Loucy (cell line): Measurements from ENCODE around the gene PPP1R15A.
"Not testable (repeated sequence)": the region's sequence is repeated elsewhere in the genome, so short reads cannot be mapped to it uniquely, and the experiment has no call there.

Experiments
- H2AFZ ChIP-seq: fragments of 200-600 bp; sonication (generic); 2 replicates; pipeline ENCODE4 v1.6.0; 2016; ENCODE audit warnings: antibody characterized with exemption, mild to moderate bottlenecking, low read length, moderate library complexity
- H3F3A ChIP-seq: fragments of 200-600 bp; 2 replicates; pipeline ENCODE4 v1.6.0; 2016; ENCODE audit warnings: antibody characterized with exemption, low read depth, mild to moderate bottlenecking
- H3K27me3 ChIP-seq: fragments of 200-600 bp; sonication (generic); 2 replicates; pipeline ENCODE4 v1.6.1; 2014; ENCODE audit warnings: low read length, mild to moderate bottlenecking; ENCODE audit not compliant: insufficient read depth, poor library complexity, severe bottlenecking
- H3K36me3 ChIP-seq: fragments of 200-600 bp; sonication (generic); 2 replicates; pipeline ENCODE4 v1.6.1; 2016; ENCODE audit warnings: low read length; ENCODE audit not compliant: insufficient read depth
- H3K4me1 ChIP-seq: fragments of 200-600 bp; sonication (generic); 2 replicates; pipeline ENCODE4 v1.5.1; 2014; ENCODE audit warnings: low read length, mild to moderate bottlenecking; ENCODE audit not compliant: insufficient read depth, poor library complexity, severe bottlenecking
- H3K4me2 ChIP-seq: fragments of 200-600 bp; sonication (generic); 2 replicates; pipeline ENCODE4 v1.6.0; 2014; ENCODE audit warnings: antibody characterized with exemption, low read length, low read depth, mild to moderate bottlenecking; ENCODE audit not compliant: poor library complexity, severe bottlenecking
- H3K4me3 ChIP-seq: fragments of 200-600 bp; sonication (generic); 2 replicates; pipeline ENCODE4 v1.5.1; 2014; ENCODE audit warnings: low read length, mild to moderate bottlenecking, mixed read lengths; ENCODE audit not compliant: poor library complexity, severe bottlenecking
- H3K79me2 ChIP-seq: fragments of 200-600 bp; sonication (generic); 2 replicates; pipeline ENCODE4 v1.6.1; 2014; ENCODE audit warnings: low read length; ENCODE audit not compliant: insufficient read depth
- H3K9ac ChIP-seq: fragments of 200-600 bp; sonication (generic); 2 replicates; pipeline ENCODE4 v1.6.0; 2014; ENCODE audit warnings: mild to moderate bottlenecking, low read depth, low read length, moderate library complexity; ENCODE audit not compliant: poor library complexity, severe bottlenecking
- H3K9me2 ChIP-seq: fragments of 200-600 bp; sonication (generic); replicated peaks from 2 replicates; pipeline ENCODE4 v1.6.1; 2016; ENCODE audit warnings: low read depth, low read length, mixed read lengths
- H3K9me3 ChIP-seq: fragments of 200-600 bp; sonication (generic); 2 replicates; pipeline ENCODE4 v1.6.1; 2014; ENCODE audit warnings: mild to moderate bottlenecking, antibody characterized with exemption, low read length, low read depth; ENCODE audit not compliant: insufficient read depth
- H4K20me1 ChIP-seq: fragments of 200-600 bp; sonication (generic); 2 replicates; pipeline ENCODE4 v1.6.0; 2014; ENCODE audit warnings: antibody characterized with exemption, low read length, mild to moderate bottlenecking; ENCODE audit not compliant: insufficient read depth, poor library complexity, severe bottlenecking
- EZH2phosphoT487 ChIP-seq: fragments of 200-600 bp; IDR thresholded peaks from 2 replicates; pipeline ENCODE4 v1.6.1; 2018; ENCODE audit warnings: antibody characterized with exemption, mild to moderate bottlenecking, moderate library complexity, borderline replicate concordance
- TF ChIP-seq, protein P1 (sequence below): fragments of 200-600 bp; sonication (generic); conservative IDR thresholded peaks from 2 replicates; pipeline ENCODE4 v1.5.1; 2014; ENCODE audit warnings: mild to moderate bottlenecking, antibody characterized with exemption, low read length

Gene PPP1R15A

GRCh38 chr19:48897181-48897580, 25.0 kb downstream of the PPP1R15A start:
- no peak overlapping the region for H2AFZ ChIP-seq
- peaks cover 7% of the 10 kb centered on the region for H4K20me1 ChIP-seq
- H3K4me2 ChIP-seq = no peak overlapping the region
- peaks cover 16% of the 10 kb centered on the region; the same call in 1 of the 2 replicates for H3K79me2 ChIP-seq
- no peaks in the 10 kb centered on the region for H3K27me3 ChIP-seq
- no peak overlapping the region for H3K9ac ChIP-seq
- H3K4me1 ChIP-seq = peaks cover 10% of the 10 kb centered on the region
- no peaks in the 10 kb centered on the region for H3F3A ChIP-seq
- no peak overlapping the region for H3K4me3 ChIP-seq
- TF ChIP-seq, protein P1, sequence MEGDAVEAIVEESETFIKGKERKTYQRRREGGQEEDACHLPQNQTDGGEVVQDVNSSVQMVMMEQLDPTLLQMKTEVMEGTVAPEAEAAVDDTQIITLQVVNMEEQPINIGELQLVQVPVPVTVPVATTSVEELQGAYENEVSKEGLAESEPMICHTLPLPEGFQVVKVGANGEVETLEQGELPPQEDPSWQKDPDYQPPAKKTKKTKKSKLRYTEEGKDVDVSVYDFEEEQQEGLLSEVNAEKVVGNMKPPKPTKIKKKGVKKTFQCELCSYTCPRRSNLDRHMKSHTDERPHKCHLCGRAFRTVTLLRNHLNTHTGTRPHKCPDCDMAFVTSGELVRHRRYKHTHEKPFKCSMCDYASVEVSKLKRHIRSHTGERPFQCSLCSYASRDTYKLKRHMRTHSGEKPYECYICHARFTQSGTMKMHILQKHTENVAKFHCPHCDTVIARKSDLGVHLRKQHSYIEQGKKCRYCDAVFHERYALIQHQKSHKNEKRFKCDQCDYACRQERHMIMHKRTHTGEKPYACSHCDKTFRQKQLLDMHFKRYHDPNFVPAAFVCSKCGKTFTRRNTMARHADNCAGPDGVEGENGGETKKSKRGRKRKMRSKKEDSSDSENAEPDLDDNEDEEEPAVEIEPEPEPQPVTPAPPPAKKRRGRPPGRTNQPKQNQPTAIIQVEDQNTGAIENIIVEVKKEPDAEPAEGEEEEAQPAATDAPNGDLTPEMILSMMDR = no peak
- TF ChIP-seq EZH2phosphoT487 = no peak
- H3K9me2 ChIP-seq = no peaks in the 10 kb centered on the region
- H3K36me3 ChIP-seq = no peaks in the 10 kb centered on the region
- H3K9me3 ChIP-seq = no peaks in the 10 kb centered on the region

DNA sequence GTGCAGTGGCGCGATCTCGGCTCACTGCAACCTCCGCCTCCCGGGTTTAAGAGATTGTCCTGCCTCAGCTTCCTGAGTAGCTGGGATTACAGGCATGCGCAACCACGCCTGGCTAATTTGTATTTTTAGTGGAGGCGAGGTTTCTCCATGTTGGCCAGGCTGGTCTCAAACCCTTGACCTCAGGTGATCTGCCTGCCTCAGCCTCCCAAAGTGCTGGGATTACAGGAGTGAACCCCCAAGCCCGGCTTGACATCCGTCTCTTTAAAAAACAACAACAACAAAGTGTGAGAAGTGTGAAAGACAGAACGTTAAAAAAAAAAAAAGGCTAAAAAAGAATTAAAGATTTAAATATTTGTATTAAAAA, 27.1 kb downstream of the PPP1R15A start:
- not testable (repeated sequence) for H3K9me2 ChIP-seq, H3F3A ChIP-seq, H2AFZ ChIP-seq, H3K27me3 ChIP-seq, H4K20me1 ChIP-seq, H3K9me3 ChIP-seq, H3K36me3 ChIP-seq
- H3K79me2 ChIP-seq = peaks cover 16% of the 10 kb centered on the region; the same call in 1 of the 2 replicates
- peak overlapping the region; percentile 90 for H3K4me3 ChIP-seq
- peak overlapping the region; percentile 90 for H3K9ac ChIP-seq
- peak overlapping the region; percentile 94 for H3K4me2 ChIP-seq
- peaks cover 14% of the 10 kb centered on the region for H3K4me1 ChIP-seq

DNA sequence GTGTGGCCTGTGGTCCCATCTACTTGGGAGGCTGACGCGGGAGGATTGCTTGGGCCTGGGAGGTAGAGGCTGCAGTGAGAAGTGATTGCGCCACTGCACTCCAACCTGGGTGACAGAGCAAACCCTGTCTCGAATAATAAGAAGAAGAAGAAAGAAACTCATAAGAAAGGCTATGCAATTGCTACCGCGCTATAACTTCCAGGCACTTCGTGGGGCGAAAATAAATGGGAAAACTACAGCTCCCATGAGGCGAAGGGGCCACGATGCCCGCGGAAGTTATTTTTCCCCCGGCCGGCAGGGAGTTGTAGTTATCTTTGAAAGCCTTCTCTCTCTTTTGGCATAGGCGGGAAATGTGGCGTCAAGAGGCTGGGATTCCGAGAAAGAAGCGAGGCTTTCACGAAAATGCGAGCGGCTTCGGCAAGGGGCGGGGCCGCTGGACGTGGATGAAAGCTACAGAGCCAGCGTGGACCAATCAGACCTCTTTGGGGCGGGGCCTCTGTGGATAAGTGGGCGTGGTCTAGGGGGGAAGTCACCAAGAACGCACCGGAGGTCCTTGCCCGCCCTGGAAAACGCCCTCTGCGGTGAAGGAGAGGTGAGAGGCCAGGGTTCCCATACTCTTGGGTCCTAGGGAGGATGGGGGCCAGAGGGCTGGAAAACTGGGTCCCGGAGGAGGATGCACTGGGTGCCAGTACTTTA, 27.7 kb downstream of the PPP1R15A start, which contains the start of gene NUCB1:
Gene NUCB1 (plus strand): TSS at position 532 of the 696 bp plus-strand sequence. CDS start 485 bp downstream, outside the sequence.
- Histone ChIP-seq H3F3A (no peaks in the 10 kb centered on the region), H3K27me3 (no peaks in the 10 kb centered on the region), H3K79me2 (peaks cover 16% of the 10 kb centered on the region; the same call in 1 of the 2 replicates), H3K36me3 (no peaks in the 10 kb centered on the region), H3K9me2 (no peaks in the 10 kb centered on the region), H3K9ac (peak within 1 kb of the TSS; percentile 90), H4K20me1 (peaks cover 7% of the 10 kb centered on the region), H3K4me3 (peak within 1 kb of the TSS; percentile 90), H3K4me2 (peak within 1 kb of the TSS; percentile 94), H2AFZ (peak within 1 kb of the TSS; percentile 65), H3K9me3 (no peaks in the 10 kb centered on the region), H3K4me1 (peaks cover 14% of the 10 kb centered on the region)
- no peak for TF ChIP-seq EZH2phosphoT487
- TF ChIP-seq, protein P1 = 0 out of 2 replicates have a peak, but pooled peaks have one; percentile 19
